OCI-LY1 (cell line): ENCODE results near the gene PIK3C2B.

Experiments
- H2AFZ ChIP-seq: fragments of 200-600 bp; sonication (generic), shearing (Covaris generic); 2 replicates; pipeline ENCODE4 v1.6.0; 2014; ENCODE audit warnings: antibody characterized with exemption, mild to moderate bottlenecking, low read length
- H3F3A ChIP-seq: fragments of 200-600 bp; sonication (generic), shearing (Covaris generic); 2 replicates; pipeline ENCODE4 v1.6.0; 2014; ENCODE audit warnings: mild to moderate bottlenecking, antibody characterized with exemption, low read length, moderate library complexity; ENCODE audit not compliant: insufficient read depth
- H3K27ac ChIP-seq: fragments of 200-600 bp; sonication (generic); 2 replicates; pipeline ENCODE4 v1.5.1; 2014; ENCODE audit warnings: low read length, mixed run types, mild to moderate bottlenecking, low read depth; ENCODE audit not compliant: poor library complexity, severe bottlenecking
- H3K27me3 ChIP-seq: fragments of 200-600 bp; sonication (generic); 2 replicates; pipeline ENCODE4 v1.6.0; 2014; ENCODE audit warnings: antibody characterized with exemption, mild to moderate bottlenecking, low read length, moderate library complexity; ENCODE audit not compliant: insufficient read depth
- H3K36me3 ChIP-seq: fragments of 200-600 bp; sonication (generic); 2 replicates; pipeline ENCODE4 v1.6.1; 2014; ENCODE audit warnings: mild to moderate bottlenecking, antibody characterized with exemption, low read length, moderate library complexity, mixed read lengths; ENCODE audit not compliant: insufficient read depth
- H3K4me1 ChIP-seq: fragments of 200-600 bp; sonication (generic); 2 replicates; pipeline ENCODE4 v1.5.1; 2014; ENCODE audit warnings: mild to moderate bottlenecking, low read length, moderate library complexity; ENCODE audit not compliant: insufficient read depth, severe bottlenecking
- H3K4me2 ChIP-seq: fragments of 200-600 bp; sonication (generic), shearing (Covaris generic); 2 replicates; pipeline ENCODE4 v1.6.1; 2014; ENCODE audit warnings: low read length
- H3K4me3 ChIP-seq: fragments of 200-600 bp; sonication (generic); 2 replicates; pipeline ENCODE4 v1.5.1; 2014; ENCODE audit warnings: low read length, low read depth, mild to moderate bottlenecking, mixed read lengths; ENCODE audit not compliant: poor library complexity, severe bottlenecking
- H3K79me2 ChIP-seq: fragments of 200-600 bp; shearing (Covaris generic); 2 replicates; pipeline ENCODE4 v1.6.1; 2016; ENCODE audit warnings: mixed run types, low read length, mixed read lengths; ENCODE audit not compliant: insufficient read depth
- H3K9ac ChIP-seq: fragments of 200-600 bp; sonication (generic), shearing (Covaris generic); 2 replicates; pipeline ENCODE4 v1.6.1; 2014; ENCODE audit warnings: mild to moderate bottlenecking, low read length, mixed read lengths
- H3K9me2 ChIP-seq: fragments of 200-600 bp; sonication (generic), shearing (Covaris generic); 2 replicates; pipeline ENCODE4 v1.6.1; 2014; ENCODE audit warnings: low read depth, mild to moderate bottlenecking, low read length, mixed read lengths
- H3K9me3 ChIP-seq: fragments of 200-600 bp; shearing (Covaris generic); 2 replicates; pipeline ENCODE4 v1.6.1; 2014; ENCODE audit warnings: low read length, mixed read lengths
- H4K20me1 ChIP-seq: fragments of 200-600 bp; sonication (generic), shearing (Covaris generic); 2 replicates; pipeline ENCODE4 v1.6.0; 2016; ENCODE audit warnings: mild to moderate bottlenecking, low read length; ENCODE audit not compliant: insufficient read depth
- EZH2 ChIP-seq: fragments of 200-600 bp; sonication (generic), shearing (Covaris generic); IDR thresholded peaks from 2 replicates; pipeline ENCODE4 v1.8.0; 2017; ENCODE audit warnings: borderline replicate concordance, mixed run types, mild to moderate bottlenecking, antibody characterized with exemption, low read length, moderate library complexity, mixed read lengths
- TF ChIP-seq, protein P1 (sequence below): fragments of 200-600 bp; sonication (generic), shearing (Covaris generic); IDR thresholded peaks from 2 replicates; pipeline ENCODE4 v1.5.1; 2017; ENCODE audit warnings: mild to moderate bottlenecking, antibody characterized with exemption, low read length, moderate library complexity, mixed read lengths

PIK3C2B gene

DNA sequence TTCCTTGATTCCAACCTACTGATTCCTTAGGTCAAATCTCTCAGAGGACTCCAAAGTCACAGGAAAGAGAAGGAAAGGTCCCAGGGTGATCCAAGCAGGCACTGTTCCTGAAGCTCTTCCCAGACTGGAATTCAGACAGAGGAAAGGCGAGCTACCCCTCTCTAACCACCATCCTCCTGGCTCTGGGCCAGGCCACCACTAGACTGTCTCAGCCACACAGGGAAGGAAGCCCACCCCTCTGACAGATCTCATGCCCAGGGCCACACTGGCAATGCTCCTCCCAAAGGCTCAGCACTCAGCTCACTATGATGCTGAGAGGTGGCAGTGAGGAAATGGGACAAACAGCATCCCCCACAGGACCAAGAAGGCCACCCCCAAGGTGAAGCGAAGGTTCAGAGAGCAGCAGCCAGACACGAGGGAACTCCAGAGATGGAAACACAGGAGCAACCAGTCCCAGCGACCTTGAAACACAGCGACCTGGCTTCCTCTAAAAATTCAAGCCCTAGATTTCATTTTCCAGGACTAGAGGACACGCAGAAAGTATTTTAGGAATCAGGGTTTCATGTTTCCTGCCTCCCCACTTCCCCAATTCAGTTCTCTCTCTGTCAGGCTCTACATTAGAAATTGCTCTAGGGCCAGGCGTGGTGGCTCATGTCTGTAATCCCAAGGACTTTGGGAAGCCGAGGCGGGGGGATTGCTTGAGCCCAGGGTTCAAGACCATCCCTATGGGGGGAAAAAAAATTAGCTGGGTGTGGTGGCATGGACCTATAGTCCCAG, 18.8 kb downstream of the PIK3C2B start:
- no peak for TF ChIP-seq EZH2
- TF ChIP-seq, protein P1, sequence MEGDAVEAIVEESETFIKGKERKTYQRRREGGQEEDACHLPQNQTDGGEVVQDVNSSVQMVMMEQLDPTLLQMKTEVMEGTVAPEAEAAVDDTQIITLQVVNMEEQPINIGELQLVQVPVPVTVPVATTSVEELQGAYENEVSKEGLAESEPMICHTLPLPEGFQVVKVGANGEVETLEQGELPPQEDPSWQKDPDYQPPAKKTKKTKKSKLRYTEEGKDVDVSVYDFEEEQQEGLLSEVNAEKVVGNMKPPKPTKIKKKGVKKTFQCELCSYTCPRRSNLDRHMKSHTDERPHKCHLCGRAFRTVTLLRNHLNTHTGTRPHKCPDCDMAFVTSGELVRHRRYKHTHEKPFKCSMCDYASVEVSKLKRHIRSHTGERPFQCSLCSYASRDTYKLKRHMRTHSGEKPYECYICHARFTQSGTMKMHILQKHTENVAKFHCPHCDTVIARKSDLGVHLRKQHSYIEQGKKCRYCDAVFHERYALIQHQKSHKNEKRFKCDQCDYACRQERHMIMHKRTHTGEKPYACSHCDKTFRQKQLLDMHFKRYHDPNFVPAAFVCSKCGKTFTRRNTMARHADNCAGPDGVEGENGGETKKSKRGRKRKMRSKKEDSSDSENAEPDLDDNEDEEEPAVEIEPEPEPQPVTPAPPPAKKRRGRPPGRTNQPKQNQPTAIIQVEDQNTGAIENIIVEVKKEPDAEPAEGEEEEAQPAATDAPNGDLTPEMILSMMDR, result no peak
- H3K4me2 ChIP-seq, result no peak overlapping the region
- no peak overlapping the region for H2AFZ ChIP-seq
- H3K27ac ChIP-seq, result no peak overlapping the region
- H3K27me3 ChIP-seq, result no peaks in the 10 kb centered on the region
- H3K9ac ChIP-seq, result no peak overlapping the region
- no peaks in the 10 kb centered on the region for H3F3A ChIP-seq
- peaks cover 42% of the 10 kb centered on the region for H3K4me1 ChIP-seq
- H4K20me1 ChIP-seq, result no peaks in the 10 kb centered on the region
- no peaks in the 10 kb centered on the region for H3K9me3 ChIP-seq
- H3K4me3 ChIP-seq, result no peak overlapping the region
- no peaks in the 10 kb centered on the region for H3K9me2 ChIP-seq
- peaks cover 53% of the 10 kb centered on the region; the same call in 1 of the 2 replicates for H3K36me3 ChIP-seq
- H3K79me2 ChIP-seq, result peaks cover 35% of the 10 kb centered on the region; the same call in 1 of the 2 replicates

- Histone ChIP-seq H3K4me2 (no peak overlapping the region), H3K9ac (no peak overlapping the region), H2AFZ (no peak overlapping the region), H3F3A (no peaks in the 10 kb centered on the region), H3K79me2 (peaks cover 25% of the 10 kb centered on the region; the same call in 1 of the 2 replicates), H3K9me2 (no peaks in the 10 kb centered on the region), H3K4me1 (peaks cover 18% of the 10 kb centered on the region), H3K9me3 (no peaks in the 10 kb centered on the region), H4K20me1 (no peaks in the 10 kb centered on the region), H3K27me3 (no peaks in the 10 kb centered on the region), H3K4me3 (no peak overlapping the region), H3K36me3 (peaks cover 55% of the 10 kb centered on the region), H3K27ac (no peak overlapping the region)
- TF ChIP-seq, protein P1, result no peak
- no peak for TF ChIP-seq EZH2
Observed at GRCh38 chr1:204473400-204473965, 21.1 kb downstream of the PIK3C2B start.

- H3K9ac ChIP-seq, result no peak overlapping the region
- no peaks in the 10 kb centered on the region for H3F3A ChIP-seq
- no peak overlapping the region for H2AFZ ChIP-seq
- H3K79me2 ChIP-seq, result peaks cover 25% of the 10 kb centered on the region; the same call in 1 of the 2 replicates
- H3K36me3 ChIP-seq, result peaks cover 63% of the 10 kb centered on the region
- H3K9me2 ChIP-seq, result no peaks in the 10 kb centered on the region
- no peaks in the 10 kb centered on the region for H3K9me3 ChIP-seq
- H3K4me1 ChIP-seq, result peaks cover 17% of the 10 kb centered on the region
- no peaks in the 10 kb centered on the region for H3K27me3 ChIP-seq
- H4K20me1 ChIP-seq, result no peaks in the 10 kb centered on the region
- H3K4me2 ChIP-seq, result no peak overlapping the region
- H3K27ac ChIP-seq, result no peak overlapping the region
- no peak for TF ChIP-seq EZH2
- TF ChIP-seq, protein P1, result no peak
- no peak overlapping the region for H3K4me3 ChIP-seq
Observed at GRCh38 chr1:204472660-204473059, 21.9 kb downstream of the PIK3C2B start.
